Activated T-helper 1 cell treated with Interleukin-2 at 50 U/mL for 16 hours (primary cell): ENCODE results near the gene OPCML.

Experiments
- DNase-seq: peaks from one replicate; pipeline ENCODE4 v3.0.0-alpha.2; 2020; ENCODE audit warnings: low read depth

Gene OPCML

GRCh38 chr11:132605825-132606570 is 926.3 kb downstream of the OPCML start:
- DNase-seq, result no peak

GRCh38 chr11:132604431-132604830 is 927.9 kb downstream of the OPCML start:
- DNase-seq, result no peak

GRCh38 chr11:132601875-132602274 is 930.4 kb downstream of the OPCML start:
- DNase-seq, result no peak

GRCh38 chr11:132595711-132596134 is 936.6 kb downstream of the OPCML start:
- no peak for DNase-seq

DNA sequence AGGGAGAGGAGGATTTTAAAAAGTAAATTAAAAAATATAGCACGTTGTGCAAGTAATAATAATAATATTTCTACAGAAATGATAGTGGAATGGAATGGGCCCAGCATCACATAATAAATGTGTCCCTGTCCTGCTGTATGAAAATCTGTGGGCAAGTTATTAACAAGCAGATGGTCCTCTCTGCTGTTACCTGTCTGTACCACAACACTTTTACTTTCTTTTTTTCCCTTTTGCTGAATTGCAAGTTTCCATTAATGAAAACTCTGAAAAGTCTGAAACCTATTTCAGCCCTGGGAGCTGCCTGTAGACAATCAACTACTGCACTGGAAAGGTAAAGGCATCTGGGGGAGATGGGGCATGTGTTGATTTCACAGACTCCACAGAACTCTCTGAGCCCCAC is 937.1 kb downstream of the OPCML start:
- DNase-seq, result no peak

DNA sequence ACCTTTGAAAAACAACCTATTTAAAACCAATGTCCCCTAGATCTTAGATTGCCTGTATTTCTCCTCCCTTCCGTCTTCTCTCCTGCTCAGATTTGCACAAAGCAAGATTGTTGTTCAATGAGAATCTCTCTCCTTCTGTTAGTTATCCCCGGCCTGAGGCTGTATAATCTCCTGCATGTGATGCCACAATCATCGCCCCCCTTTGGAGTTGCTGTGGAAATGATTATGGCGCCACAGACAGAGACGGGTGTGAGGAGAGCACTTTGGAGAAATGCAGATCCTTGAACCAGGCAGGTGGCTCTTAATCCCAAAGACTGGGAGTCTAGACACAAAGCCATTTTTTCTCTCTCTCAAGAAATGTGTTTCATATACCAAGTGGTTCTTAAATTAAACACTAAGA is 941.3 kb downstream of the OPCML start:
- no peak for DNase-seq

- no peak for DNase-seq
Observed at GRCh38 chr11:132590554-132590953, 941.7 kb downstream of the OPCML start.

- DNase-seq, result no peak
Observed at GRCh38 chr11:132589791-132590190, 942.5 kb downstream of the OPCML start.

GRCh38 chr11:132588366-132588765 is 943.9 kb downstream of the OPCML start:
- no peak for DNase-seq

DNA sequence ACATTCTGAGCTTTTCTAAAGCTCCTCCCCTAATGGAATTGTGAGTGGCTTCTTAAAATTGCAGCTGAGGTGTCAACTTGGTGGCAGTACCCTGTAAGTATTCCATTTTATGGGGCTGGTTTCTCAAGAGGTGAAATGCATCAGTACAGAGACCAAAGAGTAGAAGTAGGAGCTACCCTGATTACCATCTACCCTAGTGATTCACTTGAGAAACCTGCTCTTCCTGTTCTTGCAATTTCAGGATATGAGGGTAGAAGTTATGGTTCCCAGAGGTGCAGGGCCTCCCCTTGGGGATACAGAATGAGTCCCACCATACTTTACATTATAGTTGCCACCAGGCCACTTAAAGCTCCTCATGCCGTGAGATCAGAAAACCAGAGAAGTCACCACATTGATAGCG is 944.6 kb downstream of the OPCML start:
- no peak for DNase-seq

- no peak for DNase-seq
Observed at GRCh38 chr11:132586801-132587200, 945.5 kb downstream of the OPCML start.

DNA sequence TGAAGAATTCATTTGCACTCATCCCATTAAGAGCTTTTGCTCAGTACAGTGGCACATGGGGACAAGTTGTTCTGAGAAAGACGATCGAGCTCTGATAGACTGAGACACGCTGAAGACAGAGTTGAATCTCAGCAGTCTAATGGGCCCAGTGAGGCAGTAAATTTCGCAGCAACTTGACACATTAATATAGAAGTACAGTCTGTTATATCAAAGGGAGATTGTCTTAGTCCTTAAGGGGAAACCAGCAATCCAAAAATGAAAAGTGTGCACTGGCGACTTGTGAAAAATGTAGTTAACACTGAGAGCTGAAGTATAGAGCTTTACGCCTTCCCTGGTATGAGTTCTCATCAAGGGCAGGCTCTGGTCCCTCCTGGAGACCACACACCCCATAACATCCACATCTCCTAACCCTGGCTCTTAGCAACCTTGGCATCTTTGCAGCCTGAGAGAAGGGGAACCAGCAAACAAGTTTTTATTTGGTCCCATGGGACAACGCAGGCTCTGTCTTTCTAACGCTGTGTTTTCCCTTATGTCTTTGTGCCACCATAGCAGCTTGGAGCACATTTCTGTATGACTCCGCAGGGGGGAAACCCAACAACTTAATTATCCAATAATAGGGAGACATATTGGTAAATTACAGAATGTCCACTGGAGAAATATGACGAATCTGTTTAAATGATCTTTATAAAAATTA is 952.5 kb downstream of the OPCML start:
- DNase-seq, result no peak

DNA sequence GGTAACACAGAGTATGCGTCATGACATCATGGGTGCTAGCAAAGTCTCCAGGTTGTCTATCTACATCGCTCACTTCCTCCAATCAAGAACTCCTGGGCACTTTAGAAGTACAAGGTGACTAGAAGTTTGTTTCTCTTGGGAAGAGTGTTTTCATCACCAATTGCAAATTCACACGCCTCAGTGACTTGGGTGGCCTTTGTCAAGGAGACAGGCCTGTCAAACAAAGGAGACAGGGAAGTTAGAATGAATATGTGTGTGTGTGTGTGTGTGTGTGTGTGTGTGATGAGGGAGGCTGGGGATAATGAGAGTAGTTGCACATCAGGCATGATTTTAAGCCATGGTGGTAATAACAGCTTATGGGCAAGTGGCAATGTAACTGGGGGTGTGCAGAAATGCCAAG is 953.2 kb downstream of the OPCML start:
- no peak for DNase-seq

DNA sequence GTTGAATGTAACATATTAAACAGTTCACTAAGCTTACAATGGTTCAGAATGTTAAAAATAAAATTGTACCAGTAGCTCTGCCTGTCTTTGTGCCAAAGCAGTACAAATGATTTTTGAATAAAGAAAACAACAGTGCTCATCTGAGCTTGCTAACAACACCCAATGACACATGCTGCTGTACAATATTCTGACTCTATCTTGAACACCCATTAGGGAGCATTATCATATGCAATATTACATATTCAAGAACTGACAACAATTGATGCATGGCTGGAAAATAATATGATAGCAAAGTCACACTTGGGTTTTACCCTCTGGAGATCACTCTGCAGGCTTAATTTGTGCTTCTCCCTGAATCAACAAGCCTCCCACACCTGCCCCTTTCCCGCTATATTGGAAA is 953.7 kb downstream of the OPCML start:
- no peak for DNase-seq

DNA sequence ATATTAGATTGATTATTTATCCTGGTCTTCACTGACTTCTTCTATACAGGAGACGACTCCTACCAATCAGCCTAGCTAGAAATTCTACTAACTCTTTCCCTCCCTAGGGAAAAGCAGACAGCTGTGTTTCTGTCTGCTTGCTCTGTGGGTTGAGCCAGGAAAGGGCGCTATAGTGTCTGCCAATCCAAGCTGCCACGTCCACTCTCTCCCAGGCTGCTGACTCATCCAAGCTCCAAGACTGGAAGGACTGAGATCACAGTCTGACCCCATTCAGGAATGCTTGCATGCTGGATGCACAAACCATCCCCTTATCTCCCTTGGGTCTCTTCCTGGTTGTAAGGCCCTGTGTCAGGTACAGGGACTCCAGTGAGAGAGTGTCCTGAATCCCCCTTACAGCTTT is 955.6 kb downstream of the OPCML start:
- DNase-seq, result no peak

GRCh38 chr11:132564091-132564885 is 968.0 kb downstream of the OPCML start:
- no peak for DNase-seq

- DNase-seq, result no peak
Observed at GRCh38 chr11:132563050-132563449, 969.3 kb downstream of the OPCML start.

DNA sequence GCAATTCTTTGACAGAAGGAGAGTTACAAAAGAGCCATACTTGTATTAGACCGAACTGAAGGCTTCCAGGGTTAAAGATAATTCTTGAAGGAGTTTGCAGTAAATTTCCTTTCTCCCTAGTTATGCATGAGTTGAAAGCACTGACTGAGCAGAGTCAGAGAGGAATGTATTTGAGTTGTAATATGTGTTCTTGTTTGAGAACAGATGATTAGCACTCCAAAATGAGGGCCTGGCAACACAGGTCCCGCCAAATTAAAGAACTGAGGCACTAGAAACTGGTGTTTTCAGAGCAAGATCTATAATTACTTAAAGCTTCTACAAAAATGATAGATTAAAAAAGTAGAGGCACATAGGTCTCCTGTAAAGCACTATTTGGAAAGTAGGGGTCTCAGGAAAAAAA is 970.4 kb downstream of the OPCML start:
- no peak for DNase-seq

- no peak for DNase-seq
Observed at GRCh38 chr11:132559331-132560036, 972.8 kb downstream of the OPCML start.

DNA sequence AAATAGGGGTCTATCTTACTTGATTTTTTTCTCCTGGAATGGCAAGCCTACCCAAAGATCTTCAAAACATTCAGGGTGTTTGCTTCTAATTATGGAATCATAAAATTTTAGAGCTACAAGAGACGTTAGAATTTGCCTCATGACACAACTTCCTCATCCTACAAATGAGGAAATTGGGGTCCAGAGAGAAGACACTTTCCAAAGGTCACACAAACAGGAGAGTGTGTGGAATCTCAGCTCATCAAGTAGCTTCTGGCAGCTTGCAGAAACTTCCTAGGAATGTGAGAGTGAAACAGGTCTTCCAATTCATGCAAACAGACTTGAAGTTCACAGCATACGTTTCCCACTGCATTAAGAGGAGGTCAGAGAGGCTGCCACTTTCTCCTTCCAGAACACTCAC is 976.0 kb downstream of the OPCML start:
- no peak for DNase-seq

DNA sequence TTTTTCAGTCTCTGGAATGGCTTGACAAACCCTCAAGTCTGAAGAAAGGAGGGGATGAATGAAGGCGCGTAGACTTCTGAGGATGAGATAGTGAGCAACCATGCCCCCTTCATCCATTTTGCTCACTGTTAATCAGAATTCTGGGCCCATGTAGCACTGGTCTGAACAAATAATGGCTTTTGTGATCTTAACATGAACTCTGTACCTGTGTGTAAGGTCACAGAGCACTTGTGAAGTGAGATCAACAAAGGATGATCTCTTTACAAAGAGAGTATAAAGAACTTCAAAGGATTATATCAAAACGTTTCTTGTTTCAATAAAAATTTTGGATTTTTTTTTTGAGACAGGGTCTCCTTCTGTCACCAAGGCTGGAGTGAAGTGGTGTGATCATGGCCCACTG is 976.7 kb downstream of the OPCML start:
- no peak for DNase-seq

DNA sequence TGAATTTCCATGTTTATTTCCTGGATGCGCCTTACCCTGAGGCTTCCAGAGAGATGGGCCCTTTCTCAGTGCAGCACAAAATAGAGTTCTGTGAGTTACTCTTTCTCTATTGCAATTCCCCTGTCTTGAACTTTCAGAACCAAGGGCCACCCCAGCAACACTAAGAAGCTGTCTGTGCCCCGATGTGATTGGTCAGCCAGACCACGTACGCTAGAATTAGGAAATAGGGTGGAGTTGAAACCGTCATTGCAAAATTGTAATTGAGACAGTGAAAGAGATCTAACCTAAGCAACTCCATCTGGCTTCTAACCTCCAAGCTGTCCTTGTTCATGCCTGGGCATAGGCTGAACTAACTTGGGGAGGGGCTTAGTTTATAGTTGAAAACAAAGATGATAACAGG is 981.3 kb downstream of the OPCML start:
- no peak for DNase-seq
